Activated naive CD4-positive, alpha-beta T cell treated with Interleukin-2 at 50 U/mL for 16 hours (primary cell): ENCODE data around the gene INTS7.

Source experiments
- DNase-seq: peaks from one replicate; pipeline ENCODE4 v3.0.0-alpha.2; 2020

INTS7 gene

DNA sequence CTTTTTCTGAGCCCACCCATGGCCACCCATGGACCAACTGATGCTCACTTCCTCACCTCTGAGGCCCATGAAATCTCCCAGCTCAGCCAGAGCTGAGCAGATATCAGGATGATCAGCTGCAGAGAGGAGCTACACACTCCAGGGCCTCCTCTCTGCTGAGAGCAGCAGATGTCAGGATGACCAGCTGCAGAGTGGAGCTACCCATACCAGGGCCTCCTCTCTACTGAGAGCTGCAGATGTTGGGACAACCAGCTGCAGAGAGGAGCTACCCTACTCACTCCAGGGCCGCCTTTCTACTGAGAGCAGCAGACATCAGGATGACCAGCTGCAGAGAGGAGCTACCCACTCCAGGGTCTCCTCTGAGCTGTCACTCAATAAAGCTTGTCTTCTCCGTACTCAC, 133.4 kb downstream of the INTS7 start:
- DNase-seq, result no peak

DNA sequence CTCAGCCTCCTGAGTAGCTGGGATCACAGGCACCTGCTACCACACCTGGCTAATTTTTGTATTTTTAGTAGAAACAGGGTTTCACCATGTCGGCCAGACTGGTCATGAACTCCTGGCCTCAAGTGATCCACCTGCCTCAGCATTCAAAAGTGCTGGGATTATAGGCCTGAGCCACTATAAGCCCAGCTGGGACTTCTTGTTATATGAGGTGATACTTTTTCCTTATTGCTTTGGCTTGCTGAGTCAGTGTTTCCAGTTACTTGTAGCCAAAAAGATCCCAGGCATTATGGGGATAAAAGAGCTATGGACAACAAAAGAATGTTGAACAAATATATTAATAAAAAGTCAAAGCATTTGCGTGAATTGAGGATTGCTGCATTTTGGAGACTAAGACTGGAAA, 134.9 kb downstream of the INTS7 start:
- DNase-seq, result no peak

DNA sequence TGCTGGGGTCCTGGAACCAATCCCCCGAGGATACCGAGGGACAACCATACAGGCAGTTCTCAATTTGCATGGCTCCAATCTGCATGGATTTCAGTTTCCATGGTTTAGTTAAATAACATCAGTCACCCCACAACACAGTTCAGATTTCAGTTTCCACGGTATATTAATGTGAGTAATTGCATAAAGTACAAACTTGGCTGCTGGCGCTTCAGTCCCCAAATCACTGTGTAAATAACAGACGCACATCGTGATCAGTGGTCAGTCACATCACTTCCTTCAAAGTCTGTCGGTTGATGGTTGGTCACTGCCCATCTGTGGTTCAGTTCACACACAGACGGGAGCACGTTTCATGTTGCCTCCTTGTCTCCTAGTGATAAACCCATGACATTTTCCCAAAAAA, 138.4 kb downstream of the INTS7 start:
- DNase-seq, result no peak

GRCh38 chr1:211895126-211895759, 140.1 kb downstream of the INTS7 start:
- DNase-seq, result no peak

DNA sequence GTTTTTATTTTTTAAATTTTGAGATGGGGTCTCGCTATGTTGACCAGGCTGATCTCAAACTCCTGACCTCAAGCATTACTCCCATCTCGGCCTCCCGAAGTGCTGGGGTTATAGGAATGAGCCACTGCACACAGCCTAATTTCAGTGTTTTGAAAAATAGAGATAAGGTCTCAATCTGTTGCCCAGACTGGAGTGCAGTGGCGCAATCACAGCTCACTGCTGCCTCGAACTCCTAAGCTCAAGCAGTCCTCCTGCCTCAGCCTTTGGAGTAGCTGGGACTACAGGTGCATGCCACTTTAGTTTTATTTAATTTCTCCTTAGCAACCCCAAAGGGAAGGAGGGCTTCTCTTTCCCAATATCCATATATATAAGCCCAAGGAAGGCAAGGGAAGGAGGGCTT, 141.0 kb downstream of the INTS7 start:
- no peak for DNase-seq

- DNase-seq, result no peak
Observed at GRCh38 chr1:211893260-211893659, 142.1 kb downstream of the INTS7 start.

- no peak for DNase-seq
Observed at GRCh38 chr1:211892577-211892976, 142.8 kb downstream of the INTS7 start.

- DNase-seq, result no peak
Observed at GRCh38 chr1:211891708-211892107, 143.6 kb downstream of the INTS7 start.
